NCI-H2107 (cell line): ENCODE data around the gene KRT6C.
A peak's percentile ranks its signal among the peaks of the same experiment; 100 is the strongest.

ENCODE experiments used
- DNase-seq: peaks from one replicate; lab custom pipeline; 2025; lab: John Stamatoyannopoulos, UW

KRT6C gene

GRCh38 chr12:52434760-52435530 lies 38.7 kb downstream of the KRT6C start:
- DNase-seq: no peak

GRCh38 chr12:52434081-52434733 lies 39.4 kb downstream of the KRT6C start, which contains the start of gene KRT75:
TSS of gene KRT75 (minus strand) at chr12:52434371. CDS start at chr12:52434304, 67 bp downstream.
- DNase-seq: no peak

GRCh38 chr12:52433501-52434080 lies 40.0 kb downstream of the KRT6C start:
- no peak for DNase-seq

- DNase-seq: no peak
Measured at GRCh38 chr12:52432559-52433207, 40.9 kb downstream of the KRT6C start.

DNA sequence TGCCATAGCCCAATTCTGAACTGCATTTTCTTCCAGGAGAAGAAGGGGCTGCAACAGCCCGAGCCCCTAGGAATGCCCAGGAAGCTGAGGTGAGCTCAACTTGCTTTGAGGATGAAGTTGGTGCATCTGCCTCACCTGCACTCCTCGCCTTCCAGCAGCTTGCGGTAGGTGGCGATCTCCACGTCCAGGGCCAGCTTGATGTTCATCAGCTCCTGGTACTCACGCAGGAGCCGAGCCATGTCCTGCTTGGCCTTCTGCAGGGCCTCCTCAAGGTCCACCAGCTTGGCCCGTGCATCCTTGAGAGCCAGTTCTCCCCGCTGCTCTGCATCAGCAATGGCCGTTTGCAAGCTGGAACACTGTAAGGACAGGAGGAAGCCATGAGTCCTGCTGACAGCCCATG lies 45.5 kb downstream of the KRT6C start:
- DNase-seq: no peak

- no peak for DNase-seq
Measured at GRCh38 chr12:52427083-52427482, 46.5 kb downstream of the KRT6C start.

DNA sequence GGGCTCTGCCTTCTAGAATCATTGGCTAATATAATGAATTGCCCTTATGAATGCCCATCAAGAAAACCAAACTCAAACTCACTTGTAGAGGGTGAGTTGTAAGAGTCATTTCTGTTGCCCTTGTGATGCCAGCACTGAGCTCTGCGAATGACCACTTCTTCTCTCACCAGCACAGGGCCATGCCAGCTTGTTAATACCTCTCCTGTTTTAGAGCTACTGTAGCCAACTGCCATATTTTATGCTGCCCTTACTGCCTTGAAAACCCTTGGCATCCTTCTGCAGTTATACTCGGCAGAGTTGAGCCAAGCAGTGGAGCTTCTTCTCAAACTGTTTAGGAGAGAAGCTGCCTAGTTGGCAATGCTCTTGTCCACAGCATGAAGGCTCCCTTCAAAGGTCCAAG lies 47.6 kb downstream of the KRT6C start:
- no peak for DNase-seq

GRCh38 chr12:52425466-52425865 lies 48.1 kb downstream of the KRT6C start:
- no peak for DNase-seq

GRCh38 chr12:52423661-52424500 lies 49.7 kb downstream of the KRT6C start:
- peak; percentile 61 for DNase-seq

DNA sequence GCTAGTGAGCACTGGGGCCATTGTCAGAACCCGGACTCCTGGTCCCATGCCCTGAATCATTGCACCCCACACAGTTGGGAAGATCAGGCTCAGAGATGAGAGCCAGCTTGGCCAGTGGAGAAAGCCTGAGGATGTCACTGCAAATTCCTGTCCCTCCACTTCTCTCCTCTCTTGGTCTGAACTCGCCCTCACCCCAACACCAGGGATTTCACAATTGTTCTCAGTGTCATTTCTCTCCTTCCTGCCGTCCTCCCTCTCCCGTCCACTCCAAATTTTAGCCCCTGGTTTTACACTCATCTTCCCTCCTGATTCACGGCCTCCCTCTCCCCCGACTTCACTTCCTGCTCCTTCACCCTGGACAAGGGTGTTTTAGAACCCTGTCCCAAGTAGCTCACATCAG lies 50.6 kb downstream of the KRT6C start:
- DNase-seq: no peak

GRCh38 chr12:52419656-52420055 lies 53.9 kb downstream of the KRT6C start:
- no peak for DNase-seq

DNA sequence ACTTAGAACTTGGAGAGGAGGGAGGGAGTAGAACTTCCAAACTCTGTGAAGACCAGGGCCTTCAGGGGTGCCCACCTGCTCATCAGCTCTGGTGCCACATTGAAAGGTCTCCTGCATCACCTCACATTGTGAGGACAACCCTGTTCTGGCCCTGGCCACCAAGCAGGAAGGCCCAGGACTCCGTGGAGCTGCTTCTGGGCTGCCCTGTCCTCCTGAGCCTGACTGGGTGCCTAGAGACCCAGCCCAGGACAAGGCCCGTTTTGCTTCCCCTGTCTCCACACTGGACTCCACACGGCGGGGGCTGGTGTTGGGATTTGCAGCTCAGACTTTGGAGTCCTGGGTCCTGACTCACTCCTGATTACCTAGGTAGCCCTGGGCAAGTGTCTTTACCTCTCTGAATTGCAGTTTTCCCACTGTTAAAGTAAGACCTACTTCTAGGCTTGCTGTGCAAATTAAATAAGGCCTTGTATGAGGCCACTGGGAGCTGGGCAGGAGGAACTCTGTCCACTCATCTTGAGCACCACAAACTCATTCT lies 55.0 kb downstream of the KRT6C start:
- DNase-seq: no peak
